GM21576 (cell line): ENCODE results near the gene CTNND2.

Experiments used
- ATAC-seq: cut with Tn5 transposase; IDR thresholded peaks from one replicate; pipeline ENCODE4 v1.9.1; 2021; ENCODE audit warnings: mild to moderate bottlenecking, moderate library complexity; ENCODE audit not compliant: unreplicated experiment

Gene CTNND2

DNA sequence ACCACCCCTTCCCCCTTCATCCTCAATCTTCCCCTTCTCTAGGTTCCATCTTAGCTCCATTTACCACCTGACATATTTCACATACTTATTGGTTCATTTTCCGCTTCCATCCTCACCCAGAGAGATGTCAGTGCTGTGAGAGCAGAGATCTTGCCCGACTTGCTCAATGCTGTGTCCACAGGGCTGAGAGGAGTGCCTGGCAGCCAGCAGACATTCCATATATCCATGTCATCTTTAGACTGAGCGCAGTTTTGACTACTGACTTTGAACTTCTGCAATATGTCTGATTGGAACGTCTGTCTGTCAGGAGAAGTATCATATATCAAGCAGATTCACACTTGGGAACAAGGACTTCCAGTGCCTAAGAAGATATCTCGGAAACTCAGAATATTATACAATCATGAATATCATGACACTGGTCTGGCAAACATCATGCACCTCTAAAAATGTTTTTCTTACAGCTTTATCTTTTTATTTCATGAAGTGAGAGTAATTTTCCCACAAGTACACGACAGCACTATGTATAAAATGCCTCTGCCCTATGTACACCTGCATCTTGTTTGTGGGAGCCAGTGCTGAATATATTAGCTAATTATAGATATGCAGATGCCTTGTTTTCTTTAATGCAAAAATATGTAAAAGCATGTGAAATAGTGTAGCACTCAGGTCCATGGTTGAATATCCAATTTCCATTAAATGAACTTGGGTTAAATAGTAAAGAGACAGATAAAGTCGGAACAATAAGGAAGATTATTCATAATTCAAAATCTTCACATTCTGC, 689.2 kb downstream of the CTNND2 start:
- ATAC-seq = no peak

DNA sequence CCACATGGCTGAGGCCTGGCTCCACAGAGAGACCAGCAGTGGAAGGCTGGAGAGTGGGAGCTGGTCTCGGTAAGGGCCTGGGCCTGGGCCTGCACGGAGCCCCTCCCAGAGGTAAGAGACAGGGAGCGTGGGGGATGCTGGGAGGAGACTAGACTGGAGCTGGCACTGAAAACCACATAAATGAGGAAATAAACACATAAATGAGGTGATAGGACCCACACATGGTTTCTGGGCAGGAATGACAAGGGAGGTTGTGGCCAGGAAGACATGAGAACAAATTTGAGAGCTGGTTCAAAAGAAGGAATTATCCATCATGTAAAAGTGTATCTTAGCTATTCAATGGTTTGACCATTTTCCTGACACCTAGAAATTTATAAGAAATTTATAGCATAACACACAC, 691.5 kb downstream of the CTNND2 start:
- no peak for ATAC-seq

DNA sequence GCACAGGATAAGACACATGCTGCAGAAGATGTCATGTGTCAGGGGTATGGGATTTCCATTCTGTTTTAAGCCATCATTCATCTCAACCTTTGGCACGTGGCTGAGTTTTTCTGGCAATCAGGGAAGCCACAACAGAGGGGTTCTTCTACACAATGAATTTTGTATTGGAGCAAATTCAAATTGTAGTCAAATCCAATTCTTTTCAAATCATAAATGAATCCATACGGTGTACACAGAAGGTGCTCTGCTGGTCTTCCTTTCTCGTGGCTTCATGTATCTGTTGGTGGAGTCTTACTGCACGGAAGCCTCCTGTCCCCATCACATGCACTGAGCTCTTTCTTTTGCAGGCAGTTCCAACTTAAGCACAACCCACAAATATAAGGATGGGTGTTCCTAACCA, 706.5 kb downstream of the CTNND2 start:
- no peak for ATAC-seq

DNA sequence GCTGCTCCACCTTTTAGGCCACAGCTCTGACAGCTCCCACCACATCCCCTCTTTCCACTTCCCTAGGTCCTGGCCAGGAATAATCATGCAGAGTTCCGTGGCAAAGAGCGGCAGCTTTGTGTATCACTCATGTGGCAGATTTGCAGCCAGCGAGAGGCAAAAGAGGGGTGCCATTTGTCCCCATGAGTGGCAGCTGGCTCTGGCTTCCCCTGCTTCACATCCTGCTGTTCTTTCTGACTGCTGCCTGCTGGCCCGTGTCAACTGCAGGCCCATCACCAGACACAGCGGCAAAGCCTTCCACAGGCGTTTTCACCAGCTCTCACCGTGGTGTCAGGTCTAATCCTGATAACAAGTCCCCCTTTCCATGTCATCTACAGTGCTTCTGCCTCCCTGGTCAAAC, 712.6 kb downstream of the CTNND2 start:
- ATAC-seq = no peak

DNA sequence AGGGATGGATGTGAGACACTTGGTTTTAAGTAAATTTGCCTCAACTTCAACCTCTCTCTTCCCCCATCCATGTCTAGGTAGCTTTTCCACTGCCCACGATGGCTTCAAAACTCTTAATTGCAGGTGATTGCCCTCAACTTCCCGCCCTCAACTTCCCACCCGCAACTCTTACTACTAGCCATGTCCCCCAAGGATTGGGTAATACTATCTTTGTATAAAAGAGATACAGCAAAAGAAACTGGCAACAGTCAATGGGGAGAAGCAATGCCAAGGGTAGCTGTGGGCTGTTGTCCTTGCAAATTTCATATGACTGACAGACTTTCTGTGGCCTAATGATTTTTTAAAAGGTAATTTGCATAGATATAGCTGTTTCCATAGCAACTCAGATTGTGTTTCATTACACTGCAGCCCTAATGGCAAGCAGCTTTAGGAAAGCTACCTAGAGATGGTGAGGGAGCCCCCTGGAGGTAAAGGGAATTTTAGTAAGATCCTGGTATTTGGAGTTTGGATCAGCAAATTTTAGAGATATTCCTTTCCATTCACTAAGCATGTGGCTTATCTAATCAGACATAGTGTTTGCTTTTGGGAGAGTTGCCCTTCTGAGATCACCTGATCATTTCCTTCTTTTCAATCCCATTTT, 721.7 kb downstream of the CTNND2 start:
- ATAC-seq = no peak

DNA sequence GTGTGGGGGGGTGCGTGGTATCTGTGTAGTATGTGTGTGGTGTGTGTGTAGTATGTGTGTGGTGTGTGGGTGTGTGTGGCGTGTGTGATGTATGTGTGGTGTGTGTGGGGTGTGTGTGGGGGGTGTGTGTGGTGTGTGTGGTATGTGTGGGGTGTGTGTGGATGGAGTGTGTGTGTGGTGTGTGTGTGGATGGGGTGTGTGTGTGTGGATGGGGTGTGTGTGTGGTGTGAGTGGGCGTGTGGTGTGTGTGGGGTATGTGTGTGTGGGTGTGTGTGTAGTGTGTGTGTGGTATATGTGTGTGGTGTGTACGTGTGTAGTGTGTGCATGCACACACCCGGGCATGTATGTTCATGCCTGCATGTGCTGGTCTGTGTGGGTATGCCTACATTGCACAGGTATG, 722.3 kb downstream of the CTNND2 start:
- ATAC-seq = no peak

DNA sequence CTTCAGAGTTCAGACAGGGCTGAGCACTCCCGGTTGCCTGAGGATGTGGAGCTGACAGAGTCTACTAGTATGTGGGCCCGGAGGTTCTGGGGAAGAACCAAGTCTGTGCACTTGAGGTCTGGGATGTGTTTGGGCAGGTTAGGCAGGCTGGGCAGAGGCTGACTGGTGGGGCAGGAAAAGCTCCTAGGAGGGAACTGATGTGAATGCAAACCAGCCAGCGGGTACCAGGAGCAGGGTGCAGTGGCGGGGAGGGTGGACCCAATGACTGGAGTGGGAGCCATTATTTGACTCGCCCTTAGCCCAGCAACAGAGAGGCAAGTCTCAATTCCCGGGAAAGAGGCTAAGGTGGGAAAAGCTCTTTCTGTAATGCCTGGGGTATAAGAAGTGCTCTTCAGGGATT, 723.4 kb downstream of the CTNND2 start:
- no peak for ATAC-seq

DNA sequence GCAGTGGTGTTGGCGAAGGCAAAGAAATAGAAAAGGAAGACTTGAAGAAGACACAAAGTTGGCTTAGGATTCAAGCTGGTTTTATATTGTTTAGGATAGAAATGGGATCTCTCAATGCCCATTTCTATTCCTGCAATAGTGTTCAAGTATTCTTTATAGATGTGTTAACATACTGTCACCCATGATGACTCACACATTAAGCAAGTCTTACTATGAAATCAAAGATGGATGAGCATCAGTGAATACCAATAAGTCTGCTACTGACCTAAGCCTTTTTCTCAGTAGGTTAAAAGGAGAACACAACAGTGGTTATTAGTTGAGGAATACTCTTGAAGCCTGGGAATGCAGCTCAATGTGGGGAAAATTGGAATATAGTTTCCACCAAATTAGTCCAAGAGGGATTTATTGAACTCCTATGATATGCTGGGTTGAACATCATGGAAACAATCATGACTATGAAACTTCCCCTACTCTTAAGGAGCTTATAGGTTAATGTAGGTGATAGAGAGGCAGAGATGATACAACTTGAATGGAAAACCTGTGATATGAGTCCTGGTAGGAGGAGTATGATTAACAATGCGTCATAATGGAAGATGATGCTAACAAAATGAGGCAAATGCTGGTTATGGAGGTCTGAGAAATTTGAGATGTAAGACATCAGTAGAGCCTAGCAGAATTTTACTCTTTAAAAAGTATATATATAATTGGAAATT, 726.1 kb downstream of the CTNND2 start:
- no peak for ATAC-seq

DNA sequence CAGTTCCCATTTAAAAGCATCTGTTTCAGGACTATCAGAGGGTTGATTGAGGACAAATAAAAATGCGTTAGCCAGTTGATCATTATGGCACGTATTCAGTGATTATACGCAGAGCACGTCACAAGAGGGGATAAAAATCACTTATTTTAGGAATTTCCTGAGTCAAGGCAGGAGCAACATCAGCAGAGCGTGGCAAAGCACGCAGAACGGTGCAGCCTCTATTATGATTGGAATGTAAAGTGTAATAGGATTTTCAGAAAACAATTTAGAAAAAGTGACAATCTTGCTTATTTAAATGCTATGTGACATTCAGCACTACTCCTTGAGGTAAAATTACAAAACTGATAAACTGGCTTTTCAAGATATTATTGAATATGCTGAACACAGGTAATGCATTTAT, 729.7 kb downstream of the CTNND2 start:
- ATAC-seq = no peak

DNA sequence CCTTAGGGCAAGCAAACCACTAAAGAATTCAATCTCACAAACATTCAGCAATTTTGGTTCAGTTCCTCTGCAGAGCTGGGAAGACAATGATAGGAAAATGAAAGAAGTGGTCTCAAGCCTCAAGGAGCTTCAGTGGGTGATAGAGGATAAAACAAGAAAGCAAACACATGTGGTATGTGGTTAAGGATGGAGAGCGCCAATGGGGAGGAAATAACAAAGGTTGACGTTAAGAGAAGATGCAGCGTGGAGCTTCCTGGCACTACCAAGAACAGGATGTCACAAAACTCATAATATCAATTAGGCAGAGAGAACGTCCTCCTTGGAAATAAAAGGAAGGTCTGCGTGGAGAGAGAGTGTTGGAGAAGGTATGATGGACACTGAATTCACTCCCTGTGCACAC, 731.8 kb downstream of the CTNND2 start:
- ATAC-seq = no peak

DNA sequence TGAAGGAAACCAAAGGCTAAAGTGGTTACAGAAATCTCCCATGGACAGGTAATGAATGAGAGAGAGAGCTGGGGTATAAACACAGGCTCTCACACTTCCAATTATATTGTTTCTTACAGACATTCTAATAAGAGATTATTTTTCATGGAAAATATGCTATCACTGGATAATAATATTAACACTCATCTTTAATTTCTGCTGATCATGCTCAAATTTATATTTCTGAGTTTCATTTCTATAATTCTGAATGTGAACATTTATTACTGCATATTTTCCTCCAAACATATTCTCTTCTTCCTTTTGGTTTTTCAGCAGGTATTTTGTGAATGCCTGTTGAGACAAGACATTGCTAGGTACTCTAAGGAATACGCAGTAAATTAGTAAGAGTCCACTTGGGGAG, 733.0 kb downstream of the CTNND2 start:
- ATAC-seq = no peak

DNA sequence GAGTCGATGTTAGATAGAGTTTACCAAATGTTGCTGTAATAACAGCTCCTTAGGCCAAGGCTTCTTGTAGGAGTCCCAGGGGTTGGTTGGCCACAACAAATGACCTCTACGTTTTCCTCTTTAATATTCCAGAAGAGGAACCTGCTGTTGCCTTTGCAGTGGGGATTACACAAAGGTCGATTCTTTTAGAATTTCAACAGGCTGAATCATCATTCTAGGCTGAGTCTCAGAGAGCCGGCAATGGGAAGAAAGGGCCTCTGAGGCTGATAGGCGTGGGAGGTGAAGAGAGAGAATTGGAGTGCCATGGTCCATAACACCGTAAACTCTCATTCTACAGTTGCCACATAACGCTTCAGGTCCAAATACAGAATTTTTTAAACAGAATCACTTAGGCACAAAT, 737.3 kb downstream of the CTNND2 start:
- ATAC-seq = no peak

DNA sequence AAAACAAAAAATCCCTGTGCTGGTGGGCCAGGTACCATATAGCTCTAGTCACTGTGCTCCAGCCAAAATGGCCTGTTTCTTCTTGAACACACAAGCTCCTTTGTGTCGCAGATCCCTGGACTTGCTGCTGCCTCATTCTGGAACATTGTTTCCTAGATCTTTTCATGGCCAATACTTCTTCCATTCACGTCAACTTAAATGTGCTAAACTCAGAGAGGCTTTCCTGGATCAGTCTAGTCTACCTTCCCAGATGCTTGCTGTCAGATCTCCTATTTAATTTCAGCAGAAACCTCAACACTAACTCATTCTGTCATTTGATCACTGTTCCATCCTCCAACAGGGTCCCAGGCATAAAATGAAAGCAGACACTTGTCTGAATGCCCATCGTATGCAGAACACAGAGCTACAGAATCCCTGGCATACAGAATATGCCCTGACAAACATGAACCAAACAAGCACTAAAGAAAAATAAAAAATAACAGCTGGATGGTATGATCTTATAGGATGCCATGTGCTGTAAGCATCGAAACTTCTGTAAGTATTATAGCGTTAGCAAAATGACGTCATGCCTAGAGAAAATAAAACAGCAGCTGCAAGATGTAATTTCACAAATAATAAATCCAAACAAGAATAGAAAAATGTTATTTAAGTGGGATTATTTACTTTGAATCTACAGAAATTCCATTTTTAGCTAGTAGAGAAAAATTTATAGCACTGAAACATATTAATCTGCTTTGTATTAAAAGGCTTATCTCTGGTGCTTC, 739.5 kb downstream of the CTNND2 start:
- no peak for ATAC-seq

DNA sequence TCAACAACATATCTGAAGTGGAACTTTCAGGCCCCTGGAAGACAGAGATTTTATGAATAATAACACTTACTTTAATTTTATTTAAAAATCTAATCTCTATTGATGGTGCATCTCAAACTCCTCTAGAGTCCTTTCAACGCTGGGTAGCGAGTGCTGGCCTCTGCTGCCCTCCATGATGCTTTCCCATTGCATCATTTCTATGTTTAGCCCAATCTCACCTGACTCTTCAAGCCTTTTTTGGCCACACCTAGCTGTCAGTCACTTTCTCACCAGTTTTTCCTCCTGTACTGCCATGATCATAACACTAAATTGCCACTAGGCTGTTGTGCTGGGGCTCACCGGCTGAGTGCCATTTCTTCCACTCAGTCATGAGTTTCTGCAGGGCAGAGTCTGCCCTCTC, 747.1 kb downstream of the CTNND2 start:
- ATAC-seq = no peak

DNA sequence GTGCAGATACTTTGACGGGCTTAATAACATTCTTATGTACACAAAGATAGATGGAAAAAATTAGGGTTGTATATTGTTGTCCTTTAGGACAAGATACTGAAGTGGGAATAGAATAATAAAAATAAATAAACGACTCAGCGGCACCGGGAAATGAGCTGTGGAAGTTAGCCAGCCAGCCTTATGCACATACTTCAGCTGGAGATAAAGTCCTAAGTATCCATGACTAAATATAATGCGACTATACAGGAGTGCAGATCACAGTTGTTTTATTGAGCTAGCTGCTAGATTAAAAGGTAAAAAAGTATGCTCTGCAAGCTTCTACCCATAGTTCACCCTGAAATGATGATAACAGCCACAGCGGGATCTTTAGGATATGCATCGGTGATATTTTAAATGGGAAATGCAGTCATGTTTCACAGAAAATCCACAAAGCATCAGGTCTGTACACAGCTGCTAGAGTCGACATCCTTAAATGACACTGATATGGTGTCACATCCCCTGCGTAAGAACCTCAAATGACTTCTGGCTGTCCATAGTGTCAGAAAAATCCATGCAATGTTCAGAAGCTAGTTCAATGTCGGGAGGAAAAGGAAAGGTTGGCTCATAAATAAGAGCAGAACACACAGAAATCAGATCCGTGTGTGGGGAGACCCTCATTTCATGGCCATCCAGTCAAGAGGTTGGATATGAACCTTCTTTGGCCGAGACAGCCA, 750.4 kb downstream of the CTNND2 start:
- ATAC-seq = no peak

DNA sequence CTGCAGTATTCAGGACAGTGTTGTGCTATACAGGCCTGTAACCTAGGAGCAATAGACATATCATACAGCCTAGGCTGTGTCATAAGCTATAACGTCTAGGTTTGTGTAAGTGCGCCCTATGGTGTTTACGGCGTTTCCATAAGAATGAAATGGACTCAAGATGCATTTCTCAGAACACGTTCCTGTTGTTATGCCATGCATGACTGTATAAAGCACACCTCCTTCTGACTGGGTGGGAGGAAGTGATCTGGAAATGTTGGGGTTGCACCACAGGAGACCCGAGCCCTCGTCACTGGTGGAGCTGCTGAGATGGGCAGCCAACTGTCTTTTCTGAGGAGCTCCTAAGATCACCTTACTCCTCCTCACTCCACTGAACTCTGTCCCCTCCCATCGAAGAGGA, 751.9 kb downstream of the CTNND2 start:
- no peak for ATAC-seq

DNA sequence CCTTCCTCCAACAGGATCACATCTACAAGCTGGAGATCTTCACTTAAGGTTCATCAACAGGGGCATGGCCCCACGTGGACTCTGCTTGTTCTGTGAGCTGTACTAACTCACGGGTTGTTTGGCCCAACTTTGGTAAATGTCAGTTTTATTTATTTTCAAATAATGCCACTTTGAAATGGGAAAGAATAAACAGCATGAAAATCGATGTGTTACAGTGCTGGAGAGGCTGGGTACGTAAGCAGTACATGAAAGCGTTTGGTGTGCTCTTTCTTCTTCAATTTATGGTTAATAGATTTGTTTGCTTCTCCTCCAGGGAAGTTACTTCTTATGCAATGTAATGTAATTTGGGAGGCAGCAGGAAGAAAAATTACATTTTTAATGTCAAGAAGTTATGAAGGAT, 753.3 kb downstream of the CTNND2 start:
- no peak for ATAC-seq

DNA sequence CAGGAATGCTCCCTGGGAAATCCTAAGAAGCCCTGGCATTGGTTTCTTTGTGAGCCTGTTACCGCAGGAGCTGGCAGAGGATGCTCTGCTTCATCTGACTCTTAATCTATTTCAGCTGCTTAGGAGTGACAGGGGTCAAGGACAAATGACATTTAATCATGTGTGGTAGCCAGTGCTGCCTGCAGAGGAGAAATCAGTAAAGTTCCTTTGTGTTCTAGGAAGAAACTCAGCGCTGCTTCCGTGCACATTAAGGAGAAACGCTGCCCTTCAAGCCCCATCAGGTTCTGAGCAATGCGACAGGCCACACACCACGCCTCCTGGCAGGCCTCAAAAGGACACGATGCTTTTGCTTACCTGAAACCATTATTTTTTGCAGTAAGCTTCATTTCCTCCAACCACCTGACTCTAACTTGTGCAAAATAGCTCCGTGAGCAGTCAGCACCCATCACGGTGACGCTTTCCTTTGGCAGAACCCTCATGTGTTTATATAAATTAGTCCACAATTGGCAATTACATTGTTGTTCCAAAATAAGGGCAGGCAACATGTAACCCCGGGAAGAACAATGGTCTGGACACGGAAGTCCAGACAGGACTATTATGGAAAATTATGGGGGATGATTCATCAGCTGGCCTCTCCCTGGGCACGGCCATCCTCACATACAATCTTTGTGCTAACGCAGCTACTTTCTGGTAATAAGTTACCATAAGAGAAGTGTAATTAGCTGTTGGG, 755.3 kb downstream of the CTNND2 start:
- no peak for ATAC-seq

DNA sequence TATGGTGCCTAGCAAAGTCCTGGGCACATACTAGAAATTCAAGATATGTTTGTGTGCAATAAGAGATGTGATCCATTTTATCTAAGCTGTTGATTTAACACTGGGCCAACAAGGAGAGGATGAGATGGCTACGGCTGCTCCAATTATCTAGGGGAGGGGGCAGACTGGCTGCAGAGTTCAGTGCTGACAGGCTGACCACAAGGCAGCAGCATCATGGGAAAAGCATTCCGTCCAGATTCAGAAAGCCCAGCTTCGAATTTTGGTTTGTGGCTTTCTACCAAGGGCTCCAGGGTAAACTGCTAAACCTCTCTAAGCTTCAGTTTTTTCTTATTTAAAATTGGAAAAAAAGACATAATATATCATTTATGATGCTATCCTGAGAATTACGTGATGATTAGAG, 758.1 kb downstream of the CTNND2 start:
- ATAC-seq = no peak
